A673 (cell line): Measurements from ENCODE around the gene PDE5A.

Experiments
- CTCF ChIP-seq: fragments of 300-800, 200-600 bp; sonication (generic); conservative IDR thresholded peaks from 2 replicates; pipeline ENCODE4 v1.5.1; 2017; ENCODE audit warnings: low read depth, mild to moderate bottlenecking, antibody characterized with exemption, low read length, moderate library complexity, mixed read lengths
- EZH2 ChIP-seq: fragments of 200-600 bp; sonication (generic); IDR thresholded peaks from 2 replicates; pipeline ENCODE4 v1.6.1; 2017; ENCODE audit warnings: borderline replicate concordance, low read depth, mild to moderate bottlenecking, mixed read lengths, antibody characterized with exemption, low read length; ENCODE audit not compliant: poor library complexity, severe bottlenecking

GRCh38 chr4:119490335-119490734, 138.3 kb downstream of the PDE5A start:
- TF ChIP-seq CTCF (peak; percentile 32; the same call in 1 of the 2 replicates), EZH2 (no peak)
